Activated naive CD8-positive, alpha-beta T cell (primary cell): Measurements from ENCODE around the gene METTL2A.
A peak's percentile ranks its signal among the peaks of the same experiment; 100 is the strongest.
"Not testable (repeated sequence)": the region's sequence is repeated elsewhere in the genome, so short reads cannot be mapped to it uniquely, and the experiment has no call there.

Source experiments
- H3K27ac Mint-ChIP-seq: one replicate; pipeline ENCODE4 v1.8.0; 2021; ENCODE audit warnings: mixed read lengths
- H3K27me3 Mint-ChIP-seq: one replicate; pipeline ENCODE4 v1.8.0; 2021; ENCODE audit warnings: mixed read lengths
- H3K36me3 Mint-ChIP-seq: one replicate; pipeline ENCODE4 v1.8.0; 2021; ENCODE audit warnings: mixed read lengths
- H3K4me1 Mint-ChIP-seq: one replicate; pipeline ENCODE4 v1.8.0; 2021; ENCODE audit warnings: low read depth, mixed read lengths
- H3K4me3 Mint-ChIP-seq: one replicate; pipeline ENCODE4 v1.8.0; 2021; ENCODE audit warnings: mild to moderate bottlenecking, mixed read lengths
- H3K9me3 Mint-ChIP-seq: one replicate; pipeline ENCODE4 v1.8.0; 2021; ENCODE audit warnings: low read depth, mixed read lengths

The METTL2A gene

GRCh38 chr17:62490990-62491389 lies 67.3 kb downstream of the METTL2A start:
- H3K9me3 Mint-ChIP-seq, H3K36me3 Mint-ChIP-seq, H3K4me3 Mint-ChIP-seq, H3K27me3 Mint-ChIP-seq, H3K27ac Mint-ChIP-seq: not testable (repeated sequence)
- H3K4me1 Mint-ChIP-seq = peaks cover 41% of the 10 kb centered on the region

- Mint-ChIP-seq H3K27ac (peak overlapping the region; percentile 58), H3K4me1 (peaks cover 40% of the 10 kb centered on the region)
- not testable (repeated sequence) for H3K36me3 Mint-ChIP-seq, H3K4me3 Mint-ChIP-seq, H3K9me3 Mint-ChIP-seq, H3K27me3 Mint-ChIP-seq
These were observed 69.5 kb downstream of the METTL2A start for GRCh38 chr17:62493049-62493655.

DNA sequence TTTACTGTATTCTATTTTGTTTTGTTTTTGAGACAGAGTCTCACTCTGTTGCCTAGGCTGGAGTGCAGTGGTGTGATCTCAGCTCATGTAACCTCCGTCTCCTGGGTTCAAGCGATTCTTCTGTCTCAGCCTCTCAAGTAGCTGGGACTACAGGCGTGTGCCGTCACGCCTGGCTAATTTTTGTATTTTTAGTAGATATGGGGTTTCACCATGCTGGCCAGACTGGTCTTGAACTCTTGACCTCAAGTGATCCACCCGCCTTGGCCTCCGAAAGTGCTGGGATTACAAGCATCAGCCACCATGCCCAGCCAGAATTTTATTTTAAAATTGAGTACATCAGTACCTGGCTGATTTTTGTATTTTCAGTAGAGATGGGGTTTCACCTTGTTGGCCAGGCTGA lies 70.4 kb downstream of the METTL2A start:
- not testable (repeated sequence) for H3K27me3 Mint-ChIP-seq, H3K4me3 Mint-ChIP-seq, H3K36me3 Mint-ChIP-seq, H3K9me3 Mint-ChIP-seq, H3K27ac Mint-ChIP-seq
- peaks cover 39% of the 10 kb centered on the region for H3K4me1 Mint-ChIP-seq

GRCh38 chr17:62496344-62496743 lies 72.6 kb downstream of the METTL2A start:
- not testable (repeated sequence) for H3K9me3 Mint-ChIP-seq, H3K4me3 Mint-ChIP-seq, H3K27ac Mint-ChIP-seq, H3K27me3 Mint-ChIP-seq, H3K36me3 Mint-ChIP-seq
- H3K4me1 Mint-ChIP-seq = peaks cover 33% of the 10 kb centered on the region

GRCh38 chr17:62498796-62499195 lies 75.1 kb downstream of the METTL2A start:
- H3K27me3 Mint-ChIP-seq, H3K9me3 Mint-ChIP-seq, H3K27ac Mint-ChIP-seq, H3K4me3 Mint-ChIP-seq, H3K36me3 Mint-ChIP-seq: not testable (repeated sequence)
- peaks cover 25% of the 10 kb centered on the region for H3K4me1 Mint-ChIP-seq
